Neuronal stem cell (in vitro differentiated cells): ENCODE measurements around the gene NRDE2.

Experiments
- DNase-seq: peaks from one replicate; pipeline ENCODE4 v3.0.0-alpha.2; 2013; ENCODE audit warnings: low spot score
- H2AFZ ChIP-seq: one replicate; pipeline ENCODE4 v1.6.1; 2013; ENCODE audit warnings: mild to moderate bottlenecking, low read length, inconsistent platforms
- H2AK5ac ChIP-seq: 2 replicates; pipeline ENCODE4 v1.6.1; 2013; ENCODE audit warnings: low read depth, mild to moderate bottlenecking, inconsistent platforms, low read length, moderate library complexity, mixed read lengths
- H2BK120ac ChIP-seq: 2 replicates; pipeline ENCODE4 v1.6.1; 2013; ENCODE audit warnings: low read depth, mild to moderate bottlenecking, inconsistent platforms, low read length, moderate library complexity, mixed read lengths
- H2BK12ac ChIP-seq: one replicate; pipeline ENCODE4 v1.6.1; 2013; ENCODE audit warnings: low read length, inconsistent platforms
- H2BK15ac ChIP-seq: 2 replicates; pipeline ENCODE4 v1.6.1; 2013; ENCODE audit warnings: mild to moderate bottlenecking, low read length, inconsistent platforms, mixed read lengths
- H2BK5ac ChIP-seq: one replicate; pipeline ENCODE4 v1.6.1; 2013; ENCODE audit warnings: inconsistent platforms, mild to moderate bottlenecking, low read length, moderate library complexity
- H3K14ac ChIP-seq: one replicate; pipeline ENCODE4 v1.6.1; 2013; ENCODE audit warnings: low read length, inconsistent platforms
- H3K18ac ChIP-seq: 2 replicates; pipeline ENCODE4 v1.6.1; 2013; ENCODE audit warnings: low read length, inconsistent platforms
- H3K23ac ChIP-seq: 2 replicates; pipeline ENCODE4 v1.6.1; 2013; ENCODE audit warnings: low read depth, mild to moderate bottlenecking, mixed read lengths, low read length, inconsistent platforms; ENCODE audit not compliant: poor library complexity
- H3K27ac ChIP-seq: replicated peaks from 3 replicates; pipeline ENCODE4 v1.5.1; 2013; ENCODE audit warnings: low read length, inconsistent platforms
- H3K27me3 ChIP-seq, 3 experiments: 2 replicates each; pipeline ENCODE4 v1.6.1; 2013; ENCODE audit warnings: low read length in 3 of 3, mild to moderate bottlenecking in 2 of 3, inconsistent platforms in 1 of 3, low read depth in 1 of 3, mixed read lengths in 1 of 3, moderate library complexity in 1 of 3; ENCODE audit not compliant: control insufficient read depth in 3 of 3, insufficient read depth in 3 of 3
- H3K36me3 ChIP-seq, 2 donors: replicated peaks in 1 of 2; 2 replicates each; pipeline ENCODE4 v1.6.1; 2013; ENCODE audit warnings: low read length in 2 of 2; ENCODE audit not compliant: control insufficient read depth in 2 of 2, insufficient read depth in 2 of 2
- H3K4ac ChIP-seq: 2 replicates; pipeline ENCODE4 v1.6.1; 2013; ENCODE audit warnings: inconsistent platforms, mild to moderate bottlenecking, low read length, moderate library complexity
- H3K4me1 ChIP-seq, 2 donors: 1 replicate in 1 of 2; 2 replicates in 1 of 2; pipeline ENCODE4 v1.6.1; 2013; ENCODE audit warnings: low read length in 2 of 2, low read depth in 1 of 2; ENCODE audit not compliant: control insufficient read depth in 2 of 2, insufficient read depth in 1 of 2
- H3K4me2 ChIP-seq: one replicate; pipeline ENCODE4 v1.6.1; 2013; ENCODE audit warnings: mild to moderate bottlenecking, low read length, inconsistent platforms; ENCODE audit not compliant: insufficient read depth, poor library complexity, severe bottlenecking
- H3K4me3 ChIP-seq, 2 donors: 2 replicates each; pipeline ENCODE4 v1.5.1; 2013; ENCODE audit warnings: low read length in 2 of 2, mild to moderate bottlenecking in 2 of 2, inconsistent platforms in 1 of 2, moderate library complexity in 1 of 2
- H3K79me1 ChIP-seq: one replicate; pipeline ENCODE4 v1.6.1; 2013; ENCODE audit warnings: low read depth, mild to moderate bottlenecking, inconsistent platforms, low read length, moderate library complexity
- H3K9ac ChIP-seq: one replicate; pipeline ENCODE4 v1.6.1; 2013; ENCODE audit warnings: mild to moderate bottlenecking, low read depth, low read length, inconsistent platforms; ENCODE audit not compliant: poor library complexity
- H3K9me3 ChIP-seq, 2 donors: replicated peaks in 1 of 2; 2 replicates each; pipeline versions ENCODE3 to v1.6.1; 2013; ENCODE audit warnings: low read length in 2 of 2, mild to moderate bottlenecking in 2 of 2, inconsistent platforms in 1 of 2, low read depth in 1 of 2, mixed read lengths in 1 of 2, moderate library complexity in 1 of 2; ENCODE audit not compliant: control insufficient read depth in 2 of 2, insufficient read depth in 1 of 2
- H4K8ac ChIP-seq: one replicate; pipeline ENCODE4 v1.6.1; 2013; ENCODE audit warnings: low read depth, mild to moderate bottlenecking, inconsistent platforms, low read length, moderate library complexity
- H4K91ac ChIP-seq: one replicate; pipeline ENCODE4 v1.6.1; 2013; ENCODE audit warnings: low read length, low read depth, mild to moderate bottlenecking, inconsistent platforms; ENCODE audit not compliant: poor library complexity
- WGBS, 2 donors: extraction: QIAGEN DNeasy Blood & Tissue Kit; methylation state at CpG; one replicate each; pipeline ENCODE4 v1.1.7; 2013; ENCODE audit warnings: missing lambda C conversion rate in 2 of 2, mixed read lengths in 1 of 2; ENCODE audit not compliant: insufficient read length in 2 of 2, insufficient replicate concordance in 1 of 2; ENCODE audit errors: extremely low coverage in 2 of 2; 5-methylcytosine and 5-hydroxymethylcytosine counted together

NRDE2 gene

GRCh38 chr14:90280096-90280495 lies 51.6 kb downstream of the NRDE2 start:
- Histone ChIP-seq H3K36me3 (peaks cover 17 to 88% of the 10 kb centered on the region in 2 donors), H2AK5ac (no peak overlapping the region), H2BK12ac (no peak overlapping the region), H4K8ac (no peak overlapping the region), H3K14ac (no peak overlapping the region), H3K27me3 (no peaks in the 10 kb centered on the region), H3K18ac (no peak overlapping the region), H2BK15ac (no peak overlapping the region), H3K27ac (no peak overlapping the region), H3K9ac (no peak overlapping the region), H3K4me3 (peak overlapping the region in 1 of 2 donors; percentile 67), H3K79me1 (no peaks in the 10 kb centered on the region), H3K4ac (no peak overlapping the region), H2BK120ac (no peak overlapping the region), H3K23ac (peak overlapping the region; percentile 86), H4K91ac (no peak overlapping the region), H2AFZ (no peak overlapping the region), H3K4me2 (no peak overlapping the region), H2BK5ac (peak overlapping the region; percentile 13), H3K4me1 (no peaks in the 10 kb centered on the region), H3K9me3 (no peaks in the 10 kb centered on the region)
- no CpG with 5 or more reads among the region's 7 CpGs for WGBS, 2 donors
- no peak for DNase-seq

- H3K9ac ChIP-seq: peak overlapping the region; percentile 9
- no peak overlapping the region for H3K14ac ChIP-seq
- no peak overlapping the region for H3K4me2 ChIP-seq
- H2BK15ac ChIP-seq: no peak overlapping the region
- no peak overlapping the region for H4K91ac ChIP-seq
- no peak overlapping the region for H3K23ac ChIP-seq
- no peaks in the 10 kb centered on the region for H3K79me1 ChIP-seq
- H3K4ac ChIP-seq: no peak overlapping the region
- no peak overlapping the region for H3K18ac ChIP-seq
- no CpG with 5 or more reads among the region's 35 CpGs for WGBS, 2 donors
- H3K9me3 ChIP-seq: no peaks in the 10 kb centered on the region
- no peak for DNase-seq
- H2AK5ac ChIP-seq: no peak overlapping the region
- no peaks in the 10 kb centered on the region for H3K27me3 ChIP-seq
- no peak overlapping the region for H2AFZ ChIP-seq
- no peak overlapping the region for H3K27ac ChIP-seq
- no peak overlapping the region for H4K8ac ChIP-seq
- peaks cover 22 to 92% of the 10 kb centered on the region in 2 donors for H3K36me3 ChIP-seq
- no peak overlapping the region for H2BK12ac ChIP-seq
- H3K4me3 ChIP-seq: no peak overlapping the region
- H2BK5ac ChIP-seq: no peak overlapping the region
- no peak overlapping the region for H2BK120ac ChIP-seq
- H3K4me1 ChIP-seq: no peaks in the 10 kb centered on the region
These were observed 53.3 kb downstream of the NRDE2 start for GRCh38 chr14:90278199-90279175.

- peaks cover 25 to 91% of the 10 kb centered on the region in 2 donors for H3K36me3 ChIP-seq
- WGBS, 2 donors: no CpG with 5 or more reads among the region's 24 CpGs
- H2BK120ac ChIP-seq: no peak overlapping the region
- no peak overlapping the region for H3K4ac ChIP-seq
- no peak overlapping the region for H4K91ac ChIP-seq
- no peak overlapping the region for H2BK5ac ChIP-seq
- H3K27ac ChIP-seq: no peak overlapping the region
- H3K4me3 ChIP-seq: no peak overlapping the region
- no peak overlapping the region for H3K9ac ChIP-seq
- no peaks in the 10 kb centered on the region for H3K27me3 ChIP-seq
- no peak for DNase-seq
- no peaks in the 10 kb centered on the region for H3K9me3 ChIP-seq
- peak overlapping the region; percentile 17 for H3K23ac ChIP-seq
- no peak overlapping the region for H4K8ac ChIP-seq
- H2AFZ ChIP-seq: no peak overlapping the region
- no peak overlapping the region for H3K14ac ChIP-seq
- H2AK5ac ChIP-seq: no peak overlapping the region
- H3K18ac ChIP-seq: no peak overlapping the region
- no peak overlapping the region for H2BK12ac ChIP-seq
- H3K4me2 ChIP-seq: no peak overlapping the region
- no peaks in the 10 kb centered on the region for H3K79me1 ChIP-seq
- H3K4me1 ChIP-seq: no peaks in the 10 kb centered on the region
- no peak overlapping the region for H2BK15ac ChIP-seq
These were observed 54.1 kb downstream of the NRDE2 start for GRCh38 chr14:90277581-90278198.
